IPS DF 4.7 (cell line): Measurements from ENCODE around the gene DNAJB2.
"Not testable (repeated sequence)": the region's sequence is repeated elsewhere in the genome, so short reads cannot be mapped to it uniquely, and the experiment has no call there.

Experiments used
- DNase-seq: peaks from one replicate; pipeline ENCODE4 v3.0.0-alpha.2; 2013; ENCODE audit warnings: low spot score; ENCODE audit errors: extremely low read depth

The DNAJB2 gene

DNA sequence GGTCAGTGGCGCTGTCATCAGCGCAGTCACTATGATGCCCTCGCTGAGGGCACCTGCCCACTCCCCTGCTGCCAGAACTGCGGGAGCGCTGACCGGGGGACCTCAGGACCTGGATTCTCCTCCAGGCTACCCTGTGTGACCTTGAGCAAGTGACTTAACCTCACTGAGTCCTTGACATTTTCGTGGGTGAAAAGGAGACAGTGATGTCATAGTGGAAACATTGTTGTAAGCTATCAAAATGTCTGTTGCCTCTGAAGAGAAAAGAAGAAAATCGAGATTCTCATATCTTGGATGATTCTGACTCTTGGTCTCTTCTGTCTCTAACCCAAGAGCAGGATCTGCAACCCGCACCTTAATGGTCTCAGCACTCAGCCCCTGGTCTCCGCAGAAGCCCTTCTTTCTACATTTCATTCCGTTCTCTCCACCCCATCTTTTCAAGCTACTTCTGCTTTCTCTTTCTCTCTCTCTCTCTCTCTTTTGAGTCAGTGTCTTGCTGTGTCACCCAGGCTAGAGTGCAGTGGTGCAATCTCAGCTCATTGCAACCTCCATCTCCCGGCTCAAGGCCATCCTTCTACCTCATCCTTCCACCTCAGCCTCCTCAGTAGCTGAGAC is 24.5 kb upstream of the DNAJB2 start:
- no peak for DNase-seq

DNA sequence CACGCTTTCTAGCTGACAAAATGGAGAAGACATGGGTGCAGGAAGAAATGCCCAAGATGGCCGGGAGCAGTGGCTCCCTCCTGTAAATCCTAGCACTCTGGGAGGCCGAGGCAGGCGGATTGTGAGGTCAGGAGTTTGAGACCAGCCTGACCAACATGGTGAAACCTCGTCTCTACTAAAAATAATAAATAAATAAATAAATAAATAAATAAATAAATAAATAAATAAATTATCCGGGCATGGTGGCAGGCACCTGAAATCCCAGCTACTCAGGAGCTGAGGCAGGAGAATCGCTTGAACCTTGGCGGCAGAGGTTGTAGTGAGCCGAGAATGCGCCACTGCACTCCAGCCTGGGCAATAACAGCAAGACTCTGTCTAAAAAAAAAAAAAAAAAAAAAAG is 20.2 kb upstream of the DNAJB2 start:
- not testable (repeated sequence) for DNase-seq

DNA sequence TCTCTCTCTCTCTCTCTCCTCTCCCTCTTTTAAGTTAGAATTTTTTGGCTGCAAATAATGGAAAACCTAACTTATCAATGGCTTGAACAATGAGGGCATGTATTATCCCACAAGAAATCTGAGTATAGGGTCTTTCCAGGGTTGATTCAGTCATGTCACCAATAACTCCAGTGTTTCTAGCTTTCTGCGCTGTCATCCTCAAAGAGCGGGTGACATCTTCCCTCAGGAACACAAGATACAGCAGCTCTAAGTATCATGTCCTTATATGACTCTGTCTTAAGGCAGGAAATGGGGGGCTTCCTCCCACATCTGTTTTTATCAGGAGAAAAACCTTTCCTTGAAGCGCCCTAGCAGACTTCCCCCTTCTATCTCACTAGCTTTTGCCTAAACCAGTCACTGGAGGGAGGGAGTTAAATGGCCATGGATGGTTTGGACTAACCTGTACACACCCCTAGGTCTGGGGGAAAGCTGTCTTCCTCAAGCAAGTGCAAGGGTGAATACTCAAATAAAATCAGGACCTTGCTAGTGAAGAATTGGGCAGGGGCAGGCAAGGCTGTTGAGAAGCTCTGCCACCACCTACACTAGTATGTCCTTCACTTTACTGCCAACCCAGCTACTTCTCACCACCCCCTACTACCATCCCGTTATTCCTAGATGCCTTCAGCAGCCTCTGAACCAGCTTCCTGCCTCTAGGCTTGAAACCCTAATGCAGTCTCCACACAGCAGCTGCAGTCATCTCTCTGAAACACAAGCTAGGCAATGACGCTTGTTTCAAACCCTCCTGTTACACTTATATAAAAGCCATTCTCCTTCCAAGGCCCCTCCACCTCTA is 17.9 kb upstream of the DNAJB2 start:
- no peak for DNase-seq

DNA sequence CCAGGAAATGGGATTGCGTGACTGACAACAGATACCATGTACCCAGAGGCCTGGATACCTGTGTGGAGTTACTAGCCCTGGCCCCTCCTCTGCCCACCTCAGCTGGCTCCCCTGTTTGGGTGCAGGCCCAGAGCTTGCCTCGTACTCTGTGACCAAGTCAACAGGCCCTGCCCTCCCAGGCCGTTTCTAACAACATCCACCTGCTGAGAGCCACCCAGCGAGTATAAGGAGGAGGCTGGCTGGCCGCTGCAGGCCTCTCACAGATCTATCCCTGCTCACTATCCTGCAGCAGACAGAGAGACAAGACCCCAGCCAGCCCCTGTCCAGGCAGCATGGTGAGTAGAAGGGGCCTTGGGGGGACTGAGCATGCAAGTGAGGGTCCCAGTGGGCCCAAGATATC is 12.9 kb upstream of the DNAJB2 start:
- DNase-seq: no peak

DNA sequence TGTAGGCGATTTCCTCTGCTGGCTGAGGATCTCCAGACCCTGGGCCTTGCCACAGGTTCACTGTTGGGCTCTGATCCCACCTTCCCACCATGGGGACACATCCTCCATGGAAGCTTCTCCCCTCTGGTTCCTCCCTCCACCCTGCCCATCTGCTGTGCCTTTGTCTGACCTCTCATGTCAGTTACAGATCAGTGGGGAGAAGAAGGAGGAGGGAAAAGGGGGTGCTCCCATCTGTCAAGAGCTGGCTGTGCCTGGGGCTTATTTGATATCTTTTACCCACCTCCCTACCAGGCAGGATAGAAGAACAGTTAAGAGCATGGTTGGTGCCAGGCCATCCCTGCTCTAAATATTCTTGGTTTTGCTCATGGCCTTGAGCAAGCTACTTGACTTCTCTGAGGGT is 12.3 kb upstream of the DNAJB2 start:
- no peak for DNase-seq

DNA sequence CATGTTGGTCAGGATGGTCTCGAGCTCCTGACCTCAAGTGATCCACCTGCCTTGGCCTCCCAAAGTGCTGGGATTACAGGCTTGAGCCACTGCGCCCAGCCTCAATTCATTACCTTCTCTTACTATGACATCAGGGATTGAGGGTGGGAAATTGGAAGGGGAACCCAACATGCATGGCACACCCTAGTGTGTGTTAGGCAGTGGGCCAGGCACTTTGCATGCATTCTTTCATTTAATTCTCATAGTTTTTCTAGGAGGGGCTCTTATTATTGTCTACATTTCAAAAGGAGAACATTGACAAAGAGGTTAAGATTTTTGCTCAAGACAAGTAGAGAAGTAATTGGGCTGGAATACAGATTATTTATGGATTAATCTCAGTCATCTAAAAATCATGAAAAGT is 10.9 kb upstream of the DNAJB2 start:
- DNase-seq: no peak

DNA sequence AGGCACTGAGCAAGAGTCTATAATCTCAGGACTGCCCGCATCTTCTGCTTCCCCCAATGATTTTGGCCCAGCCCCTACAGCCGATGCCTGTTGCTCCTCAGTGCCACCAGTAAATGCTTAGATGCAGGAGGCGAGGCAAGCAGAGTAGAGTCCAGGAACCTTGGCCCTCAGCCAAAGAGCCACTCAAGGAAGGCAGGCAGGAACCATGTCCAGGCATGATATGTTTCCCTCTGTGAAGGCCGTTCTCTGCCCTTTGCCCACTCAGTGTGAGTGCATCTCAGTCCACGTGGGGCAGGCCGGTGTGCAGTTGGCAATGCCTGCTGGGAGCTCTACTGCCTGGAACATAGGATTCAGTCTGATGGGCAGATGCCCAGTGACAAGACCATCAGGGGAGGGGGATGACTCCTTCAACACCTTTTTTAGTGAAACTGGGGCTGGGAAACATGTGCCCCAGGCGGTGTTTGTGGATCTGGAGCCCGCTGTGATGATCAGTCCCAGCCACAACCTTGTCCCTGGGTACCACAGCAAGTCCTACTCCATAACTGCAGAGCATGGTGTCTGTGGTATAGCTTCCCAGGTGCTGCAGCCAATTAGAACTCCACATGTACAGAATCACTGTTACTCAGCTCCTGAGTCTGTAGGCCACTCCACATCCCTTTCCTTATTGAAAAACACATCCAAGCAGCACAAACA is 9.7 kb upstream of the DNAJB2 start:
- DNase-seq: no peak

DNA sequence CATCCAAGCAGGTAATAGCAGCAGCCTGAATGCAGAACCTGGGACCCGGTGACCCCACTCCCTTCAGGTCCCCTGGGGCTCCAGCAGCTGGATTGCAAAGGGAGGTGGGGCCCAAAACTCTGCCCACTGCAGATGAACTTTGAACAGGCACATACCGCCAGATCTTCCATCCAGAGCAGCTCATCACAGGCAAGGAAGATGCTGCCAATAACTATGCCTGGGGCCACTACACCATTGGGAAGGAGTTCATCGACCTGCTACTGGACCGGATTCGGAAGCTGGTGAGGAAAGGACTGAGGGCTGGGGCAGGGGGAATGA is 9.2 kb upstream of the DNAJB2 start:
- no peak for DNase-seq

DNA sequence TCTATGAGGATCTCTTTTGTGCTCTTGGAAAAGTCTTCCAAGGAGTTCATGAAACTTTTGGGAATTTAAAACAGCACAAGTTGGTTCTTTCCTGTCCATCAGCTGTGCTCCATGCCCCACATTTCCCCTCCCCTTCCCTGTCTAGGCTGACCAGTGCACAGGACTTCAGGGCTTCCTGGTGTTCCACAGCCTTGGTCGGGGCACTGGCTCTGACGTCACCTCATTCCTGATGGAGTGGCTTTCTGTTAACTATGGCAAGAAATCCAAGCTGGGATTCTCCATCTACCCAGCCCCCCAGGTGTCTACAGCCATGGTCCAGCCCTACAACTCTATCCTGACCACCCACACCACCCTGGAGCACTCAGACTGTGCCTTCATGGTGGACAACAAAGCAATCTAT is 8.1 kb upstream of the DNAJB2 start:
- DNase-seq: no peak

DNA sequence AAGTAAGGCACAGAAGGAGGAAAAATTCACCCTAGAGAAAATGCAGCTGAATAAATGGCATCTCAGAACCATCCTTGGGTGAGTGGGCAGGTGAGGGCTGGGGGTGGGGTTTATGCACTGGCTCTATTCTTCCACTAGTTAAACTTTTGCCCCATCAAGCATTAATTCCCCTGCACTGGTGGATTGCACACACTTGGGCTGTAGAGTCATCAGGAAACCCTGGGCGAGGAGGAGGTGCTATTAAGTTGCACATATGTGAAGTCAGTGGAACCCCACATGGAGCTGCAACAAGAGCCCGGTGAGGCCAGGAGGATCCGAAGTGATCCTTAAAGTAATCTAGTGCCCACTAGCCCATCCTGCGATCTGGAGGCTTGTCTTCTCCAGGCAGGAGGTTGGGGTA is 6.8 kb upstream of the DNAJB2 start:
- DNase-seq: no peak

DNA sequence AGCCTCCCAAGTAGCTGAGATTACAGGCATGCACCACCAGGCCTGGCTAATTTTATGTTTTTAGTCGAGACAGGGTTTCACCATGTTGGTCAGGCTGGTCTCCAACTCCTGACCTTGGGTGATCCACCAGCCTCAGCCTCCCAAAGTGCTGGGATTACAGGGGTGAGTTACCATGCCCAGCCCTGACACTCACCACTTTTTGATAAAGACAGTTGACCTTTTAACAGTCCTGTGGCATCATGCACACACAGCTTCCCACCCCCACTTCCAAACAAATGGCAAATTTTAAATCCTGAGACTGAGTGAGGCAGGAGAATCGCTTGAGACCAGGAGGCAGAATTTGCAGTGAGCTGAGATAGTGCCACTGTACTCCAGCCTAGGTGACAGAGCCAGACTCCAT is 6.2 kb upstream of the DNAJB2 start:
- no peak for DNase-seq

DNA sequence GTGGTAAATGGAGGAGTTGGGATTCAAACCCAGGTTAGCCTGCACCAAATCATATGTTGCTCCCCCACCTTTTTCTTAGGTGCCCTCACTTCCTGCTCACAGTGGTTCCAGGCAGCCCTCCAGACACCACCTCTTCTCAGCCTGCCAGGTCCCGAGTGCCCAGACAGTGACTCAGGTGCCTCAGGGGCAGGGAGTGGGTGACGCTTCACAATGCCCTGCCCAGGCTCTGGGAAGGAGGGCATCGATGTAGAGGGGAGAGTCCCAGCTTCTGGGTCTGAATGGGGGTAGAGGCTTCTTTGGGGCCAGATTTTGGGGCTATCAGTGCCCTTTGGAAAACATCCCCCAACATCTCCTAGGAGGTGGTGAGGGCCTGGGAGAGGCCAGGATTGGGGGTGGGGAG is 5.2 kb upstream of the DNAJB2 start:
- no peak for DNase-seq

DNA sequence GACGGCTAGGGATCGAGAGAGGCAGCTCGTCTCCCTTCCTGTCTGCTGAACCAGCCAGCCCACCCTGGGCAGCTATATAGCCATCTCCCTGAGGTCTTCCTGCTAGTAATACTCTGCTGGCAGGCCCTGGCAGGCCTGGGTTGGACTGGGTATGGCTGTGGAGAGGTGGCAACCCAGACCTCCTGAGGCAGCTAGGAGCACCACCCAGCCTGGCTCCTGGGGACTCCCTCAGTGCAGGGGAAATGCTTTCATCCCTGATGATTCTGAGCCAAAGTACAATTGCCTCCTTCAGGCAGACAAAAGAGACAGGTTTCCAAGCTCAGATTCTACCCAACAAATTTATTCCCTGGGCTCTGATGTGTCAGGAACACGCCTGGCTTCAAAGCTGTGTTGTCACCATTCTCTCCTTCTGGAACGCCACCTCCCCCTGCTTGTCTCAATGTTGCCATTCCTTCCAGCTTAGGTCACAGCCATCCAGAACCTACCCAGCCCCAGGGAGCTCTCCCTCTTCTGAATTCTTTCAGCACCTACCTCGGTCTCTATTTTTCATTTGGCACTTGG is 4.7 kb upstream of the DNAJB2 start:
- DNase-seq: no peak

DNA sequence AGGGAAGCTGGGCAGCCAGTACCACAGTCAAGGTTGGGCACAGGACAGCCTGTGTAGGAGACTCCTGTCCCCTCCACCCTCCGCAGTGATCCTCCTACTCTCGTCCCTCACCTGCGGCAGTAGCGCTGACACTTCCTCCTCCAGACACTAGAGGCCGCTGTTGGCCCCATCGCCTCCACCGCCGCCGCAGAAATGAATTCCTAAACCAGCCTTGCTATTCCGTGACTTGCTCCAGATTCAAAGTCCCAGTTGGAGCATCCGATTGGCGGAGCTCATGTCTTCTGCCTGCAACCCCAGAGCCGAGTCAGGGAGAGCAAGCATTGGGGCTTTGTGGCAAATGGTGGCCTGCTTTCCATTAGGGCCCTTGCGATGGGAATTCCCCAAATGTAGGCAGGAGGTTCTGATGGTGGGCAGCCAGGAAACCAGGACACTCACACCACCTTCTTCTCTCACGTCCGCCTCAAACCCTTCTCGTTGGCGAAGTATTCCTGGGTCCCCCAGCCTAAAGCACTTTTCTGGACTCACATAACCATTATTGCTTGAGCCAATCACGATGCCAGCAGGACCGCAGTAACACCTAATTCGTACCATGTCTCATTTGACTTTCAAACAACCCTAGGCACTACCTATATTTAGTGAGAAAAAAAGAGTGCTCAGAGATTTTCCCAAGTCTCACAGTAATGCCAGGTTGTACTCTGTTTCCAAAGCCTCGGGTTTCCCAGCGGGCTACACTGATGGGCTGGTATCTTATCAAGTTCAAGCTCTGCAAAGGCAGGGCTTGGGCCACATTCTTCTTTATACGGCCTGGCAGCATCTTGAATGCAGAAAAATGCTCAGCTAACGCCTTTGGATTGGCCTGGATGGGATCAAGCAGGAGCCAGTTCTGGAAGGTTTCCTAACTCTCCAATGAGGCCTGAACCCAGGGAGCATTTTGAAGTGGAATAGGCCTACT is 1.2 kb upstream of the DNAJB2 start:
- no peak for DNase-seq

DNA sequence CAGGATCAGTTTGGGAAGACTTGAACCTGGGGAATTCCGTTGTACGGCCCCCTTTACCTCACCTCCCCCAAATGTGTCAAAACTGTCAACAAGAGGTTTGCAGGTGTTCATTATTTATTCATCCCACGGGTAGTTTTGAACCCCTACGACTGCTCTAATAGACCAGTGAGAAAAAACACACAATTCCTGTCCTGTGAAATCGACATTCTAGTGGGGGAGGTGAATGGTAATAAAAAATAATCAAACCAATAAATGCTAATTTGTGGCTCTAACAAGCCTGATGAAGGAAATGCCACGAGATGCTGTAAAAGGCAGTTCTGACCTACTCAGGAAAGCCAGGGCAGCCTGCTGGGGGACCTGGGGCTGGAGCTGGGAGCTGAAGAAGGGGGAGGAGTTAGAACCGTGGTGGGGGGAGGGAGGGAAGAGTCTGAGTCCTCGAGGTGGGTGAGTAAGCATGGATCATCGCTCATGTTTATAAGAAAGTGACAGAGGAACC is 463 bp upstream of the DNAJB2 start:
- no peak for DNase-seq

DNA sequence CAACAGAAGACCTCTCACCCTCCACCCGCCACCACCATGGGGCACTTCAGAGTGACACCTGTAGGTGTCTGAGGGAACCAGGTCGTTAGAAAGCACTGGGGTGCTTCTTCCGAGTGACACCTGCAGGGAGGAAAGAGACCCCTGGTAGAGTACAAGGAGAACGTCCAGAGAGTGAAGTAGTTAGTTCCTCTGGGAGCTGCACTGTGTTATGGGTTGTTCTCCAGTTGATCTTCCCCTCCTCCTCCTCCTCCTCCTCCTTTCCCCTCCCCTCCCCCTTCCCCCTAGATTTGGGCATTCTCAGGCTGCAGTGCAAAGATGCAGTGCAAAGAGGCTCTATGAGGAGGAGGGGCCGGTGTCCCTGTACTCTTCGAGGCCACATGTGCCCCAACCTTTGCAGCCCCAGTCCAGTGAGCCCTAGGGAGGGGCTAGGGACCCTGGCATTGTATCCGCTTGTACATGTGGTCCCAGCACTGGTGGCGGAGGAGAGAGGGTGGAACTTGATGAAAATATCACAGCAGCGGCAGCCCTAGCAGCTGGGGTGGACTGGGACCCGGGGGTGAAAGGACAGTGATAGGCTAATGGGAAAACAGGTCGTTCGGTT is 850 bp downstream of the DNAJB2 start:
- no peak for DNase-seq

DNA sequence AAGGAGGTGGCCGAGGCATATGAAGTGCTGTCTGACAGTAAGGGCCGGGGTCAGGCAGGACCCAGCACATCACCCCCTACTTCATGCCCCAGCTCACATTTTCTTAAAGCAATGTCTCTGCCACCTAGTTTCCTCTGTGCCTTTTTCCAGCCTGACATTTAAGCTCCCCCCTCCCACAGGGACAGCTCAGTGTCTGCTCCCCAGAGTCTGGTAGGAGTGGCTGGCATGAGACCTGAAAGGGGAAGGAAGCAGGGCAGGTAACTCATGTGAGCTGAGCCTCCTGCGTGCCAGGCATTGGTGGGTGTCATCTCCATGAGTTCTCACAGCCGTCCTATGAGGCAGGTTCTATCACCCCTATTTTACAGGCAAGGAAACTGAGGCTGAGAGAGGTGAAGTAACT is 1.5 kb downstream of the DNAJB2 start:
- DNase-seq: no peak

DNA sequence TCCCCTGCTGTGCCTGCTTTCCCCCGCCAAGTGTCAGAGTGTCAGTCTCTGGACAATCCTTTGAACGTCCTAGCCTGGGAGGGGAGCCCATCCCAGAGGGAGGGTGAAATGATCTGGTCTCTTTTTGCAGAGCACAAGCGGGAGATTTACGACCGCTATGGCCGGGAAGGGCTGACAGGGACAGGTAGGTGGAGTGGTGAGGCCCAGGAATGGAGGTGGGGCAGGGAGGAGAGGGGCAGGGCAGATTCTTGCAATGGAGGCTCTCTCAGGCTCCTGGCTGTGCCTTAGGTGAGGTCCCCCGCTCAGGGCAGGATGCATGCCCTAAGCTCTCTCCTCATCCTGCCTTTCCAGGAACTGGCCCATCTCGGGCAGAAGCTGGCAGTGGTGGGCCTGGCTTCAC is 2.4 kb downstream of the DNAJB2 start:
- DNase-seq: no peak

DNA sequence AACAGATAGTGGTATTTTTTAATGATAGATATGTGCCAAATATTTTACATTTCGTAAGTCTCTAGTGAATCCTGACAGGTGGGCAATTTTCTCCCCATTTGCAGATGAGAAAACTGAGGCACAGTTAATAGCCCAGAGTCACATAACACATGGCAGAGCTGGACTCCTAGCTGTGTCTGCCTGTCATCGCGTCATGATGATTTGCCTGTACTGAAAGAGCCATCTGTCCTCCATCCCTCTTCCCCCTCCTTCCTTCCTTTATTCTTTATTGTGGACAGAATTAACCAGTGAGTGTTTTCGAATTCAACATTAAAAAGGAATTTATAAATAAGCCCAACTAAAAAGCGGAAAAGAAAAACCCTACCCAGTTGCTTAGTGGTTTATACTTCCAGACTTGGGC is 3.2 kb downstream of the DNAJB2 start:
- no peak for DNase-seq

DNA sequence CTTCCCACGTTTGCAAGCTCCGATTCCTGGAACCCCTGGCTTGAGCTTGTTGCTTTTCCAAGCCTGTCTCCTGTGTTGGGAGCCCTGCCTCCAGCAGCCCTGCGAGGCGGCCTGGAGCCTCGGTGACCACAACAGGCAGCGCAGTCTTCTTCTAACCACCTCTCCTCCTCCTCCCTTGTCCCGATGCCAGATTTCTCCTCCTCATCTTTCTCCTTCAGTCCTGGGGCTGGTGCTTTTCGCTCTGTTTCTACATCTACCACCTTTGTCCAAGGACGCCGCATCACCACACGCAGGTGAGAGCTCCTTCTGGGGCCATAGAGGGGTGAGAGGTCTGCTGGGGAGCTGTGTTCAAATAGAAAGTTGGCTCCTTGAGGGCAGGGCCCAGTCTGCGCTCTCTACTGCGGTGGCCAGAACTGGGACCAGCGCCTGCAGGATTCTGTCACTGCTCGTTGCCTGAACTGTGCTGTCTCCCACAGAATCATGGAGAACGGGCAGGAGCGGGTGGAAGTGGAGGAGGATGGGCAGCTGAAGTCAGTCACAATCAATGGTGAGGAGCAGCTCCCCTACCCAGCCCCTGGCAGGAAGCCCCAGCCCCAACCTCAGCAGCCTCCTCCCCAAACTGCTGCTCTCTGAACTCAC is 3.9 kb downstream of the DNAJB2 start:
- no peak for DNase-seq
